GM23338 (cell line): ENCODE data around the gene METTL17.

Experiments
- CREB1 ChIP-seq: fragments of 250-450 bp; sonication (Bioruptor Pico); IDR thresholded peaks from 2 replicates; pipeline ENCODE4 v1.5.0; 2020; ENCODE audit warnings: low read depth, mild to moderate bottlenecking, moderate library complexity
- EZH2 ChIP-seq: fragments of 200-600 bp; sonication (generic); IDR thresholded peaks from one replicate; pipeline ENCODE4 v1.8.0; 2017; ENCODE audit warnings: antibody characterized with exemption, mild to moderate bottlenecking, low read depth; ENCODE audit not compliant: unreplicated experiment
- EZH2phosphoT487 ChIP-seq: fragments of 200-600 bp; sonication (generic); IDR thresholded peaks from one replicate; pipeline ENCODE4 v1.8.1; 2018; ENCODE audit warnings: antibody characterized with exemption; ENCODE audit not compliant: unreplicated experiment
- POLR2AphosphoS5 ChIP-seq: IDR thresholded peaks from 2 replicates; pipeline ENCODE4 v1.6.1; 2016; ENCODE audit warnings: antibody characterized with exemption, low read depth
- STAT1 ChIP-seq: IDR thresholded peaks from one replicate; pipeline ENCODE4 v1.6.1; 2016; ENCODE audit warnings: antibody characterized with exemption; ENCODE audit not compliant: unreplicated experiment
- ZNF114 ChIP-seq: fragments of 250-450 bp; sonication (Bioruptor Pico); IDR thresholded peaks from 2 replicates; pipeline ENCODE4 v1.5.0; 2020; ENCODE audit warnings: mild to moderate bottlenecking, moderate library complexity
- ZNF331 ChIP-seq: fragments of 250-450 bp; sonication (Bioruptor Pico); IDR thresholded peaks from 2 replicates; pipeline ENCODE4 v1.5.0; 2020; ENCODE audit warnings: low read depth, mild to moderate bottlenecking, moderate library complexity
- TF ChIP-seq, protein P1 (sequence below), 2 experiments: fragments of 200-600 bp in 1 of 2; sonication (generic) in 1 of 2; conservative IDR thresholded peaks; 2 replicates each; pipeline versions ENCODE4 v1.5.1 to v1.6.1; 2016 to 2017; ENCODE audit warnings: antibody characterized with exemption in 2 of 2, low read depth in 2 of 2, mild to moderate bottlenecking in 2 of 2, moderate library complexity in 1 of 2

DNA sequence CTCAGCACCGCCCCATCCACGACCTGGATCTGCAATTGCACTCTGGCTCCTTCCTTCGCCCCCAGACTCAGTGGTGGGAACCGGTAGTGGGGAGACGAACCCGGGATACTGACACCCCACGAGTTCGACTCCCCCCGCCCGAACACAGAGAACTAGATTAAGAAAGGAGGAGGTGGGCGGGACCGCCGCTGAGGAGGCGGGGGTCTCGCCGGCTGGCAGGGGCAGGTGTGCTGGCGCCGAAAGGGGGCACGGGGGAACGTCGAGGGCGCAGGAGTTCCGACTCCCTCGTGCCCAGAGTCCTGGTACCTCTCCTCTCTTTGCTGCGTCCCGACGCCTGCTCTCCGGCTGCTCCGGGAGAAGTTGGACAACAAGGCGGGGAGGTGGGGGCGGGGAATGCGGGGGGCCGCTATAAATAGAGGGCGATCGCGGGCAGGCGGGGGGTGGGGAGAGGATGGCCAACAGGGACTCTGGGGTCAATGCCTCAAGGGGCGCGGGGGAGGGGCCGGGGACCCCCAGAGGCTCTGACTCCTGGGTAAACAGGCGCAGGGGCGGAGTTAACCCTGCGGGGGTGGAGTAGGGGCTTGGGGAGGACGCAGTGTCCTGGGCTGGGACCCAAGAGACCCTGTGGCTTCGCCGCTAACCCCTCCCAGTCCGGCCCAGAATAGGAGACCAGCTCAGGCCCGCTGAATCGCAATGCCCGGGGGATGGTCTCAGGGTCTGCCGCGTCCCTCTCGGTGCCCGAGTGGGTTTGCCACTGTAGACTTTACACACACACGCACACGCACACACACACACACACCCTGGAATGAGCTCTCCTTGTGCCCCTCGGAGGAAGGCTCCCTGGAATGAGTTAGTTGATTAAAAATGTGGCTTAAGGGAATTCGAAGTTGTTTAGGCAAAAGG is 35.8 kb downstream of the METTL17 start:
- TF ChIP-seq, protein P1, sequence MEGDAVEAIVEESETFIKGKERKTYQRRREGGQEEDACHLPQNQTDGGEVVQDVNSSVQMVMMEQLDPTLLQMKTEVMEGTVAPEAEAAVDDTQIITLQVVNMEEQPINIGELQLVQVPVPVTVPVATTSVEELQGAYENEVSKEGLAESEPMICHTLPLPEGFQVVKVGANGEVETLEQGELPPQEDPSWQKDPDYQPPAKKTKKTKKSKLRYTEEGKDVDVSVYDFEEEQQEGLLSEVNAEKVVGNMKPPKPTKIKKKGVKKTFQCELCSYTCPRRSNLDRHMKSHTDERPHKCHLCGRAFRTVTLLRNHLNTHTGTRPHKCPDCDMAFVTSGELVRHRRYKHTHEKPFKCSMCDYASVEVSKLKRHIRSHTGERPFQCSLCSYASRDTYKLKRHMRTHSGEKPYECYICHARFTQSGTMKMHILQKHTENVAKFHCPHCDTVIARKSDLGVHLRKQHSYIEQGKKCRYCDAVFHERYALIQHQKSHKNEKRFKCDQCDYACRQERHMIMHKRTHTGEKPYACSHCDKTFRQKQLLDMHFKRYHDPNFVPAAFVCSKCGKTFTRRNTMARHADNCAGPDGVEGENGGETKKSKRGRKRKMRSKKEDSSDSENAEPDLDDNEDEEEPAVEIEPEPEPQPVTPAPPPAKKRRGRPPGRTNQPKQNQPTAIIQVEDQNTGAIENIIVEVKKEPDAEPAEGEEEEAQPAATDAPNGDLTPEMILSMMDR (conservative IDR thresholded peaks at IDR 0.05; ENCODE audit: low read depth in 2 of 2) = no peak
- TF ChIP-seq EZH2phosphoT487 (no peak), STAT1 (no peak), EZH2 (no peak), POLR2AphosphoS5 (peak; percentile 41; the same call in 1 of the 2 replicates), ZNF114 (CRISPR knock-in tag) (no peak), ZNF331 (no peak), CREB1 (CRISPR knock-in tag) (no peak)
